Activated naive CD4-positive, alpha-beta T cell treated with anti-CD3 and anti-CD28 coated beads for 36 hours (primary cell): ENCODE data around the gene PIP4K2A. TPM values are rescaled to one million over a fixed set of nuclear protein-coding genes. Genes with fewer than 3 reads are reported as not detected.
A peak's percentile ranks its signal among the peaks of the same experiment; 100 is the strongest.

Experiments
- CTCF ChIA-PET: fragments of 350-600 bp; sonication (Branson Sonifier 250); formaldehyde crosslinking; loops from one replicate; lab custom pipeline; 2021; ENCODE audit warnings: antibody characterized with exemption; lab: Charles Lee
- DNase-seq: peaks from one replicate; pipeline ENCODE4 v3.0.0-alpha.2; 2020
- H3K27ac Mint-ChIP-seq: one replicate; pipeline ENCODE4 v1.8.0; 2021; ENCODE audit warnings: mild to moderate bottlenecking, mixed read lengths
- H3K27me3 Mint-ChIP-seq: one replicate; pipeline ENCODE4 v1.8.0; 2021; ENCODE audit warnings: low read depth, mixed read lengths
- H3K36me3 Mint-ChIP-seq: one replicate; pipeline ENCODE4 v1.8.0; 2021; ENCODE audit warnings: low read depth, mixed read lengths
- H3K4me1 Mint-ChIP-seq: one replicate; pipeline ENCODE4 v1.8.0; 2021; ENCODE audit warnings: low read depth, mixed read lengths
- H3K4me3 Mint-ChIP-seq: one replicate; pipeline ENCODE4 v1.8.0; 2021; ENCODE audit warnings: mild to moderate bottlenecking, moderate library complexity, mixed read lengths
- H3K9me3 Mint-ChIP-seq: one replicate; pipeline ENCODE4 v1.8.0; 2021; ENCODE audit warnings: mixed read lengths
- intact Hi-C: fragments of 100-400 bp; cut with micrococcal nuclease; formaldehyde crosslinking; loops from one replicate; pipeline ENCODE4 v1.15.1; 2023
- total RNA-seq, 2 experiments: library from RNA; stranded (reverse); gene quantifications; one replicate each; pipeline ENCODE4 v1.2.3, GENCODE V29; 2021

The PIP4K2A gene
- total RNA-seq, 2 experiments from 2014 or later: 68.0 to 74.1 TPM

- intact Hi-C loops: no loop called here
- Mint-ChIP-seq H3K27ac (no peak overlapping the region), H3K4me3 (no peak overlapping the region), H3K27me3 (no peaks in the 10 kb centered on the region), H3K9me3 (peaks cover 6% of the 10 kb centered on the region), H3K36me3 (peaks cover 26% of the 10 kb centered on the region), H3K4me1 (peaks cover 88% of the 10 kb centered on the region)
- CTCF ChIA-PET: interaction anchor here (0.9 kb wide), 1 partner anchor 49 kb away, joined by 3 read pairs; no protein-coding TSS in a partner anchor
- DNase-seq: no peak
Observed at GRCh38 chr10:22634093-22634492, 80.3 kb downstream of the PIP4K2A start.

GRCh38 chr10:22633528-22633927 lies 80.8 kb downstream of the PIP4K2A start:
- no peaks in the 10 kb centered on the region for H3K27me3 Mint-ChIP-seq
- peaks cover 89% of the 10 kb centered on the region for H3K4me1 Mint-ChIP-seq
- no peak for DNase-seq
- H3K27ac Mint-ChIP-seq: no peak overlapping the region
- peaks cover 6% of the 10 kb centered on the region for H3K9me3 Mint-ChIP-seq
- intact Hi-C loops: no loop called here
- CTCF ChIA-PET: interaction anchor here (0.5 to 0.9 kb wide), 3 partner anchors 48 to 480 kb away, joined by 3 read pairs; no protein-coding TSS in a partner anchor
- peaks cover 26% of the 10 kb centered on the region for H3K36me3 Mint-ChIP-seq
- no peak overlapping the region for H3K4me3 Mint-ChIP-seq

- no peaks in the 10 kb centered on the region for H3K27me3 Mint-ChIP-seq
- peaks cover 26% of the 10 kb centered on the region for H3K36me3 Mint-ChIP-seq
- no peak for DNase-seq
- peak overlapping the region; percentile 10 for H3K27ac Mint-ChIP-seq
- H3K9me3 Mint-ChIP-seq: peaks cover 6% of the 10 kb centered on the region
- intact Hi-C loops: no loop called here
- CTCF ChIA-PET: interaction anchor here (0.5 to 1.4 kb wide), 4 partner anchors 13 to 479 kb away, joined by 3 to 5 read pairs (median 3); no protein-coding TSS in a partner anchor
- peaks cover 90% of the 10 kb centered on the region for H3K4me1 Mint-ChIP-seq
- no peak overlapping the region for H3K4me3 Mint-ChIP-seq
Observed at GRCh38 chr10:22633106-22633505, 81.3 kb downstream of the PIP4K2A start.

- DNase-seq: no peak
- intact Hi-C loops: no loop called here
- H3K4me1 Mint-ChIP-seq: peaks cover 92% of the 10 kb centered on the region
Observed at GRCh38 chr10:22631646-22632278, 82.6 kb downstream of the PIP4K2A start.

GRCh38 chr10:22631185-22631584 lies 83.2 kb downstream of the PIP4K2A start:
- no peaks in the 10 kb centered on the region for H3K9me3 Mint-ChIP-seq
- H3K36me3 Mint-ChIP-seq: peaks cover 11% of the 10 kb centered on the region
- H3K27ac Mint-ChIP-seq: peak overlapping the region; percentile 93
- peak overlapping the region; percentile 67 for H3K4me3 Mint-ChIP-seq
- H3K27me3 Mint-ChIP-seq: no peaks in the 10 kb centered on the region
- intact Hi-C loops: no loop called here
- CTCF ChIA-PET: interaction anchor here (0.7 to 1.4 kb wide), 4 partner anchors 10 to 46 kb away, joined by 3 to 4 read pairs (median 4); no protein-coding TSS in a partner anchor
- peaks cover 93% of the 10 kb centered on the region for H3K4me1 Mint-ChIP-seq
- DNase-seq: no peak

More at GRCh38 chr10:22631646-22632278, 82.6 kb downstream of the PIP4K2A start:
- Mint-ChIP-seq H3K36me3 (peaks cover 16% of the 10 kb centered on the region), H3K4me3 (no peak overlapping the region), H3K9me3 (peaks cover 4% of the 10 kb centered on the region), H3K27me3 (no peaks in the 10 kb centered on the region), H3K27ac (peak overlapping the region; percentile 93)
- CTCF ChIA-PET: interaction anchor here (0.6 to 1.4 kb wide), 6 partner anchors 14 to 47 kb away, joined by 3 to 5 read pairs (median 4); no protein-coding TSS in a partner anchor

GRCh38 chr10:22630234-22631174 lies 83.9 kb downstream of the PIP4K2A start:
- peaks cover 7% of the 10 kb centered on the region for H3K36me3 Mint-ChIP-seq
- H3K27me3 Mint-ChIP-seq: no peaks in the 10 kb centered on the region
- H3K27ac Mint-ChIP-seq: peak overlapping the region; percentile 93
- CTCF ChIA-PET: interaction anchor here (0.7 to 1.7 kb wide), 8 partner anchors 11 to 69 kb away, joined by 3 to 5 read pairs (median 3); no protein-coding TSS in a partner anchor
- peak; percentile 73 for DNase-seq
- peak overlapping the region; percentile 67 for H3K4me3 Mint-ChIP-seq
- H3K4me1 Mint-ChIP-seq: peaks cover 95% of the 10 kb centered on the region
- no peaks in the 10 kb centered on the region for H3K9me3 Mint-ChIP-seq
- intact Hi-C loops: loop anchor here (1.0 kb wide), 11 partner anchors 10 to 465 kb away; partner anchors contain the start of gene MSRB2

GRCh38 chr10:22629852-22630233 lies 84.5 kb downstream of the PIP4K2A start:
- Mint-ChIP-seq H3K4me1 (peaks cover 95% of the 10 kb centered on the region), H3K36me3 (peaks cover 4% of the 10 kb centered on the region), H3K9me3 (no peaks in the 10 kb centered on the region), H3K27me3 (no peaks in the 10 kb centered on the region), H3K4me3 (peak overlapping the region; percentile 67), H3K27ac (peak overlapping the region; percentile 93)
- intact Hi-C loops: loop anchor here (1.0 to 5.0 kb wide), 12 partner anchors 10 to 817 kb away; partner anchors contain the start of gene MSRB2
- peak; percentile 63 for DNase-seq
- CTCF ChIA-PET: interaction anchor here (0.7 to 1.7 kb wide), 9 partner anchors 11 to 69 kb away, joined by 3 to 6 read pairs (median 3); no protein-coding TSS in a partner anchor

GRCh38 chr10:22629126-22629525 lies 85.3 kb downstream of the PIP4K2A start:
- H3K27me3 Mint-ChIP-seq: no peaks in the 10 kb centered on the region
- peaks cover 4% of the 10 kb centered on the region for H3K36me3 Mint-ChIP-seq
- intact Hi-C loops: loop anchor here (5.0 kb wide), 1 partner anchor 818 kb away; no protein-coding TSS in a partner anchor
- H3K27ac Mint-ChIP-seq: peak overlapping the region; percentile 83
- CTCF ChIA-PET: interaction anchor here (1.4 to 1.7 kb wide), 2 partner anchors 15 to 25 kb away, joined by 5 to 6 read pairs; no protein-coding TSS in a partner anchor
- H3K4me1 Mint-ChIP-seq: peaks cover 95% of the 10 kb centered on the region
- H3K4me3 Mint-ChIP-seq: no peak overlapping the region
- H3K9me3 Mint-ChIP-seq: no peaks in the 10 kb centered on the region
- no peak for DNase-seq

GRCh38 chr10:22628309-22628708 lies 86.1 kb downstream of the PIP4K2A start:
- Mint-ChIP-seq H3K9me3 (no peaks in the 10 kb centered on the region), H3K4me3 (no peak overlapping the region)
- intact Hi-C loops: loop anchor here (5.0 kb wide), 1 partner anchor 819 kb away; no protein-coding TSS in a partner anchor

GRCh38 chr10:22626784-22627183 lies 87.6 kb downstream of the PIP4K2A start:
- H3K36me3 Mint-ChIP-seq: no peaks in the 10 kb centered on the region
- no peak for DNase-seq
- CTCF ChIA-PET: interaction anchor here (0.7 kb wide), 1 partner anchor 53 kb away, joined by 3 read pairs; no protein-coding TSS in a partner anchor
- peaks cover 92% of the 10 kb centered on the region for H3K4me1 Mint-ChIP-seq
- intact Hi-C loops: loop anchor here (1.0 to 5.0 kb wide), 2 partner anchors 8 to 821 kb away; no protein-coding TSS in a partner anchor
- H3K4me3 Mint-ChIP-seq: no peak overlapping the region
- no peaks in the 10 kb centered on the region for H3K27me3 Mint-ChIP-seq
- H3K9me3 Mint-ChIP-seq: no peaks in the 10 kb centered on the region
- peak overlapping the region; percentile 54 for H3K27ac Mint-ChIP-seq

More at GRCh38 chr10:22628309-22628708, 86.1 kb downstream of the PIP4K2A start:
- CTCF ChIA-PET: no interaction called here
- Mint-ChIP-seq H3K4me1 (peaks cover 95% of the 10 kb centered on the region), H3K36me3 (peaks cover 4% of the 10 kb centered on the region), H3K27me3 (no peaks in the 10 kb centered on the region), H3K27ac (peak overlapping the region; percentile 61)
- DNase-seq: no peak

GRCh38 chr10:22625516-22626290 lies 88.7 kb downstream of the PIP4K2A start:
- Mint-ChIP-seq H3K4me3 (no peak overlapping the region), H3K4me1 (peaks cover 91% of the 10 kb centered on the region), H3K27me3 (no peaks in the 10 kb centered on the region), H3K27ac (peak overlapping the region; percentile 77), H3K9me3 (no peaks in the 10 kb centered on the region), H3K36me3 (peaks cover 3% of the 10 kb centered on the region)
- intact Hi-C loops: loop anchor here (5.0 kb wide), 1 partner anchor 822 kb away; no protein-coding TSS in a partner anchor
- DNase-seq: no peak
- CTCF ChIA-PET: interaction anchor here (0.7 kb wide), 1 partner anchor 51 kb away, joined by 3 read pairs; no protein-coding TSS in a partner anchor
